Fibroblast of gingiva (primary cell): ENCODE data around the gene NCR2.
"Not testable (repeated sequence)": the region's sequence is repeated elsewhere in the genome, so short reads cannot be mapped to it uniquely, and the experiment has no call there.

Experiments used
- DNase-seq: peaks from one replicate; pipeline ENCODE4 v3.0.0-alpha.2; 2011; ENCODE audit warnings: low read depth

The NCR2 gene, protein sequence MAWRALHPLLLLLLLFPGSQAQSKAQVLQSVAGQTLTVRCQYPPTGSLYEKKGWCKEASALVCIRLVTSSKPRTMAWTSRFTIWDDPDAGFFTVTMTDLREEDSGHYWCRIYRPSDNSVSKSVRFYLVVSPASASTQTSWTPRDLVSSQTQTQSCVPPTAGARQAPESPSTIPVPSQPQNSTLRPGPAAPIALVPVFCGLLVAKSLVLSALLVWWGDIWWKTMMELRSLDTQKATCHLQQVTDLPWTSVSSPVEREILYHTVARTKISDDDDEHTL

DNA sequence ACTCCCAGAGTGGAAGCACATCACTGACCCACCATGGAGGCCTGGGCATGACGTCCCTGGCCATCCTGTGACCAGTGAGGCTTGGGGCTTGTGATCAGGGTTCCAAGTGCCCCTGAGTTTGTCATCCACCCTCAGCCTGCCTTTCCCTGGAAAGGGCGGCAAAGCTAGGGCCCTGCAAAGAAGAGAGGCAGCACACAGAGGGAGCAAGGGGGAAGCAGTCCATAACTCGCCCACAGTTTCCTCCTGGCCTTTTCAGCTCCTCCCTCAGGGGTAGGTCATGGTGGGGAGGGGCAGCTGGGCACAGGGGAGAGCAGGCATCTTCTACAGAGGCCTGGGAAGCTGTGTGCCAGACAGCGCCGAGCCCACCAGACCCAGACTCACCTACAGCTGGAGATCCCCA lies at the start of gene NCR2:
TSS of gene NCR2 (plus strand) at position 313 of the 400 bp plus-strand sequence. CDS start 269 bp downstream, outside the sequence.
- DNase-seq, result no peak

DNA sequence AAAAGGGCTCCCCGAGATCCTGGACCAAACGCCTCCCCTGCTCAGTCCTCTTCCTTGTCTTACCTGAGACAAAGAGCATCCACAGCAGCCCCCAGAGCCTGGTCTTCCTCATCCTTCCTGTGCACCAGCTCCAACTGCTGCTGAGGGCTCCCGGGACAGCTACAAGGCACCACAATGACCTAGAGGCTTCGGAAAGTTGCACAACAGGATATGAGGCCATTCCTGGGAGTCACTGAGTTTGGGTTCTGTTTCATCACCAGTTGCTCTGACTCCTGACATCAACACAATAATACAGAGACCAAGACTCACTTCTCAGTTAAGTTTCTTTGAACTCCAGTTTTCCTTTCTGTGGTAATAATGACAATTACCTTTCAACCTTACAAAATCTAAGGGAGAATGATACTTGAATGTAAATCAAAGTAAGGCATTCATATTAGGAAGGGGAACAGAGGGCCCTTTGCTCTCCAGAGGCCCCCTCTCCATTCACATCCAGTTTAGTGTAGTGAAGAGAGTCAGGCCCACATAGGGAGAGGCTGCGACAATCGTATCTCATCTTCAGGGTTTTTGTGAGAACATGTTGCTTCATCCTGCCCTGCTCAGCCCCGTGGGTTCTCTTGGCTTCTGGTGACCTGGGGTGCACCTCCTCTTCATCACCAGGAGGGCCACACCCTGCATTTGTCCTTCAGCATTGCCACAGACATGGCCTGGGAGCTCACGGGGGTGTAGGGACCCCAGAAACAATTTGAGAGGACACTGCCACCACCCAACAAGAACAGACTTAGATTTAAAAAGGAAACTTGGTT lies 48.7 kb upstream of the NCR2 start, which contains the start of gene TREM1:
TSS of gene TREM1 (minus strand) at position 139 of the 803 bp plus-strand sequence. CDS start at position 112, 27 bp downstream.
- peak; percentile 60 for DNase-seq

DNA sequence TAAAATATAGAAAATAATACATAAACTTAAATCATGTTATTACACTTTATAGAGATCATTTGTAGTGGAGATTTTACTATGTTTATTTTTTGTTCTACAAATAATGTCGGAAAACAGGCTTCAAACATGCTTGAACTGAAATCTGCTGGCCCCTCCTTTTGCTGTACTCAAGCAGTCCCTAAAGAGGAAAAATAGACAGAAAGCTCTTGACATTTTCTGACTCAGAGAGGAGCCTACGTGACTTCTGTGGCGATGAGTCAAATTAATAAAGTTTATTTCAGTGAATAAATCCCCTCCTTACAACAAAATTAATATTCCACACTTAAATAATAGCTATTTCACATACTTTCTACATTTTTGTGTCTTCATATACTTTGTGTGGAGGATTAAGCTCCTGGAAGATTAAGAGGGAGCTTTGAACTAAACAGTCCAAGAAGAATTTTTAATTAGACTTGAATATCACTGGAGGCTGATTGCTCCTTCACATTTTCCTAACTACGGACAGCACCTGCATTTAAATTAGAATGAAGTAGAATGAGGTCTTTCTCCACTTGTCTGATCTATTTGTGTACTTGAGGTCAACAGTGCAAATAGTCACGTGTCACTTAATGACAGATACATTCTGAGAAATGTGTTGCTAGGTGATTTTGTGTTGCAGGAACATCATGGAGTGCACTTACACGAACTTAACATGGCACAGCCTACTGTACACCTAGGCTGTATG lies 47.2 kb upstream of the NCR2 start:
- DNase-seq, result no peak

DNA sequence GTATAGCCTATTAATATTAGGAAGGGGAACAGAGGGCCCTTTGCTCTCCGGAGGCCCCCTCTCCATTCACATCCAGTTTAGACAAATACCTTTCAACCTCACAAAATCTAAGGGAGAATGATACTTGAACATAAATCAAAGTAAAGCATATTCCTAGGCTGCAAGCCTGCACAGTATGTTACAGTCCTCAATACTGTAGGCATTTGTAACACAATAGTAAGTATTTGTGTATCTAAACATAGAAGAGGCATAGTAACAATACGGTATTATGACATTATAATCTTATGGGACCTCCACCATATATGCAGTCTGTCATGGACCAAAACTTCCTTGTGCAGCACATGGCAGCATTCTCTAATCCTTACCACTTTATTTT lies 46.7 kb upstream of the NCR2 start:
- DNase-seq, result no peak

DNA sequence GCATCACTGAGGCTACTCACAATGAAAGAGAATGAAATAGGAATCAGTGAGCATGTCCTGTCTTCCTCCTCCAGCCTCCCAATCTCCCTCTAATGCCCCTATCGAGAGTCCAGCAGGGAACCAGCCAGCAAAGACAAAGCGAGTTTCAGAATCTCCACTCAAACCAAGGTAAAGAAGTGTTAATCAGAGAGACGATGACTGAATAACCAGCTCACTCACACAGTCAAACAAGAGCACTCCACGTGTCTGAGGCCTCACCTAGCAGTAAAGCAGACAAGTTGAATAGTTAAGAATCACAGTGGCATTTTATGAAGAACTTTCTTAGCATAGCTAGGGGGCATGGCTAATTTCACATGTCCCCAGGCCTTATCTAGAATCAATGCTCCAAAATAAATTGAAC lies 45.6 kb upstream of the NCR2 start:
- no peak for DNase-seq

DNA sequence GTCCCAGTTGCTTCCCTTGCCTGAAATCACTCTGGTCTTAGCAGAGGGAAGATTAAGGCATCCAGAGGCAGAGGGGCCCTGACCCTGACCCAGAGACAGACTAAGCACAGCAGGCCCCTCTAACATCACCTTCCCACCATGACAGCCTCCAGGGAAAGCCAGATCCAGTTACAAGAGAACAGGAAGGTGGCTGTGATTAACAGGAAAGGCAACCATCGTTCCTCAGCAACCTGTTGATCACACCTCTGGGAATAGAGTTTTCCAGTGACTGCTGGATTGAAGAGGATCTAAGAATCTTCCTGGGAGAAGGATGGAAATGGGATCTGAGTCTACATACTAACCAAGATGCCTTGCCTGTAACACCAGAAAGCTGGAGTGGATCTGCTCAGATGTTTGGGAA lies 43.7 kb upstream of the NCR2 start:
- no peak for DNase-seq

DNA sequence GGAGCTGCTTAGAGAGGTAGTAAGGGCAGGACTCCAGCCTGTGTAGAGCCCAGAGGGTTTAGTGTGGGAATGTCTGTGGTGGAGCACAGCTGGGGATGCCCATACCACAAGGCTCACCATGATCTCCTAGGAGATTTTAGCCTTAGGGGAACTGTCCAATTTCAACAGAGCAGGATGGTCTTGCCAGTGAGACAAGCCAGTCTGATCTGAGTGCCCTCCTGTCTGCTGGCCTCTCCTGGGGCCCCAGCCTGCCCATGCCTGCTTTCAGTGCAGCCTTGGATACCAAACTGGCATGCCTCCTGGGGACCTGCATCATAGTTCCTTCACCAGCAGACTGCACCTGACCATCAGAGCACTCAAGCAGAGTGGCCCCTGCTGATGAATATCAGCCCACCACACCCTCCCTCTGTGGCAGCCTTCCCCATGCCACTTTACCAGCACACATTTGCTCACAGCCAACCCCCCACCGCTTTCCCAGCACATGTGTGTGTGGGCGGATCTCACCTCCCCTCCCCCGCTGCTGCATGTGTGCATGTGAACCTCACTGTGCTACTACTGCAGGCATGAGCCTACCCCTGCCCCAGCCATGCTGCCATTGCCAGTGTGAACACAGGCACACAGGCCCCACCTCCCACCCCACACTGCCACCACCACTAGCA lies 41.1 kb upstream of the NCR2 start:
- no peak for DNase-seq

DNA sequence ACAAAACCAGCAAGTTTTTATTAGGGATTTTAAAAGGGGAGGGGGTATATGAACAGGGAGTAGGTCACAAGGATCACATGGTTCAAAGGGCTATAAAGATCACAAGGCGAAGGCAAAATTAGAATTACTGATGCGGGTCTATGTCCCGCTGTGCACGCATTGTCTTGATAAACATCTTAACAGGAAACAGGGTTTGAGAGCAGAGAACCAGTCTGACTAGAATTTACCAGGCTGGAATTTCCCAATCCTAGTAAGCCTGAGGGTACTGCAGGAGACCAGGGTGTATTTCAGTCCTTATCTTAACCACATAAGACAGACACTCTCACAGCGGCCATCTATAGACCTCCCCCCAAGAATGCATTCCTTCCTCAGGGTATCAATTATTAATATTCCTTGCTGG lies 38.2 kb upstream of the NCR2 start:
- DNase-seq, result not testable (repeated sequence)

DNA sequence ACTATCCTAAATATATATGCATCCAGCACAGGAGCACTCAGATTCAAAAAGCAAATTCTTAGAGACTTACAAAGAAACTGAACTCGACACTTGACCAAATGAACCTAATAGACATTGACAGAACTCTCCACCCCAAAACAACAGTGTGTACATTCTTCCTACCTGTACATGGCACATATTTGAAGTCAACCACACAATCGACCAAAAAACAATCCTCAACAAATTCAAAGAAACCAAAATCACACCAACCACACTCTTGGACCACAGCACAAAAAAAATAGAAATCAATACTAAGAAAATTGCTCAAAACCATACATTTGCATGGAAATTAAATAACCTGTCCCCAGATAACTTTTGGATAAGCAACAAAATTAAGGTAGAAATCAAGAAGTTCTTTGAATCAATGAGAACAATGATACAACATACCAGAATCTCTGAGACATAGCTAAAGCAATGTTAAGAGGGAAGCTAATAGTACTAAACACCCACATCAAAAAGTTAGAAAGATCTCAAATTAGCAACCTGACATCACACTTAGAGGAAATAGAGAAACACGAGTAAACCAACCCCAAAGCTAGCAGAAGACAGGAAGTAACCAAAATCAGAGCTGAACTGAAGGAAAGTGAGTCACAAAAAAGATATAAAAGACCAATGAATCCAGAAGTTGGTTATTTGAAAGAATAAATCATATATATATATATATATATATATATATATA lies 36.5 kb upstream of the NCR2 start:
- no peak for DNase-seq

DNA sequence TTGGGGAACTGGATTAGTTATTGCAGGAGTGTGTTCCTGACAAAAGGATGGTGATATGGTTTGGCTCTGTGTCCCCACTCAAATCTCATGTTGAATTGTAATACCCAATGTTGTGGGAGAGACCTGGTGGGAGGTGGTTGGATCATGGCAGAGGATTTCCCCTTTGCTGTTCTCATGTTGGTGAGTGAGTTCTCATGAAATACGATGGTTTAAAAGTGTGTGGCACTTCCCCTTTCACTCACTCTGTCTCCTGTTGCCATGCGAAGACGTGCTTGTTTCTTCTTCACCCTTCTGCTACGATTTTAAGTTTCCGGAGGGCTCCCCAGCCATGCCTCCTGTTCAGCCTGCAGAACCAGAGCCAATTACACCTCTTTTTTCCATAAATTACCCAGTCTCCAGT lies 32.8 kb upstream of the NCR2 start:
- DNase-seq, result no peak

DNA sequence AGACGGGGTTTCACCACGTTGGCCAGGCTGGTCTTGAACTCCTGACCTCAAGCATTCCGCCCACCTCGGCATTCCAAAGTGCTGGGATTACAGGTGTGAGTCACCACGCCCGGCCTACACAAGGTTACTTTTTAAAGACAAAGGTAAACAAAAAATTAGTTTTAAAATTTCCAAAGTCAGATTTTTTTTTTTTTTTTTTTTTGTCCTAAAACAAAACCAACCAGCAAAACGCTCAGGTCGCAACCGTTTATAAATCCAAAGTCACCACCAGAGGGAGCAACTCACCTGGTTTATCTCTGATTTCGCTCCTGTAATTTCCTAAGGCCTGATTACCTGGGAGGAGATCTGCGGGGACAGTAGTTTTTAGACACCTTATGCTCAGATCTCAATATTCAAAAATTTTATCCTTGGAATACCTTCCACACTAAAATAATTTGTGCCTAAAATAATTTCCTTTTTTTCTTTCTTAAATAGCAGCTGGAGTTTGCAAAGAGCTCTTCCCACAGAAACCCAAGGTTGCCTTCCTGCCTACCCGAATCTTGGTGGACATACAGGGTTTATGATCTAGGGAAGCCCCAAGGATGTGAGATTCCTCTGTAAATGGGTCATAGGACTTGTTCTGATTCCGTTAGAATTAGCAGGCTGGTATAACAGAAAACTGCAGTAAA lies 29.1 kb upstream of the NCR2 start:
- DNase-seq, result no peak

DNA sequence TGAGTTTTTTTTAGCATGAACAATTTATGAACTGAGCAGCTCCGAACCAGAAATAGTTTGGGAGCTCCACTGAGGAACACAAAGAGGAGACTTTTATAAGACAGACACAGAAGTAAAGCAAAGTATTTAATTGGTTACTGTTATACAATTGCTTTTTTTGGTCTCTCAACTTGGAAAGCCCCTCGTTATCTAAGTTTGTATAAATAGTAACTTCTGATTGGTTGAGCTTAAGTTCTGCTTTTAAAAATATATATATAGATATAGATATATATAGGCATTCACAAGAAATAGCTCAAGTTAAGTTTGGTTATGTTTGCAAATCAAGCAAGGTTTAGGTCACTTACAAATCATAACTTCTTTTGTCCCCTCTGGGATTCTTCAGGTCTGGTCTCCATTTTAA lies 20.2 kb upstream of the NCR2 start:
- DNase-seq, result no peak

DNA sequence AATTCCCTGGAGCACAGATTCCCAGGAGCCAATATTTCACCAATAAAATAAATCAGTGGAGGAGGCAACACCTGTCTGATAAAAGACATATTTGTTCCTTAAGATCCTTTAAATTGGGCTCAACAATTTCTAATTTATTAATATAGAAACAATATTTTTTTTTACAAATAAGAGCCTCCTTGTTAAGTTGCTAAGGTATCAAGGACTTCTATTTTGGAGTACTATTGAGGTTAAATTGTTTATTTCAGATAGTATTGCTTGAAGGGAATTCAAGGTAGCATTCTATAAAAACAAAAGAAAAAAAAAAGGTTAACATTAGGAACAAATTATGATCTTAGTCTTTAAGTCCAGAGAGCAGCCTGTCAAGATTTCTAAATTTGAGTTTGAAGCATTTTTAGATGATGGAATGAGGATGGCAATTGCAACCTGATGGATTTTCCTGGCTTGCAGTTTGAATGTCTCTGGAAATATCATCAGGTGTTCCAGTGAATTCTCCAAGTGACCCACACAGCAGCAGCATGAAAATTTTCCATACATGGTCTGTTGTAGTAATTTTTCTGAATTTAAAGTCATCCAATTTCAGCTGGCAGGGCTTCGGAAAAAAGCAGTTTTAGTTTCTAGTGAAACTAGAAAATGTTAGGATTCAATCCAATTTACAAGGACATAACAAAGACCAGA lies 19.3 kb upstream of the NCR2 start:
- DNase-seq, result no peak

DNA sequence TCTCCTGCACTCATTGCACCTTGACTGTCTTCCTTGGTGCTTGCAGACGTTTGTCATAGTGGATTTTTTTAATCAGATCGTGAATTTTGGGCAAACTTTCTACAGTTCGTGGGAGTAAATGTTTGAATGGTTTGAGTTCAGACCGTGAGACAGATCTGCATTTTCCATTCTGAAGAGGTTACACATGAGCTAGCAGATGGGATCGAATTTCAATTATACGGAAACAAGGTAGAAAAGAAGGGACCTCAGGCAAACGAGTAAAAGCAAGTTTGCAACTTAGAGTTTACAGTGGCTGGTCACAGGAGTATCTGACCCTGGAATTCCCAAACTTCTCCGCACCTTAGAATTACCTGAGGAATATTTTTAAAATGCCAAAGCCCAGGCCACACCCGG lies 17.2 kb upstream of the NCR2 start:
- no peak for DNase-seq

DNA sequence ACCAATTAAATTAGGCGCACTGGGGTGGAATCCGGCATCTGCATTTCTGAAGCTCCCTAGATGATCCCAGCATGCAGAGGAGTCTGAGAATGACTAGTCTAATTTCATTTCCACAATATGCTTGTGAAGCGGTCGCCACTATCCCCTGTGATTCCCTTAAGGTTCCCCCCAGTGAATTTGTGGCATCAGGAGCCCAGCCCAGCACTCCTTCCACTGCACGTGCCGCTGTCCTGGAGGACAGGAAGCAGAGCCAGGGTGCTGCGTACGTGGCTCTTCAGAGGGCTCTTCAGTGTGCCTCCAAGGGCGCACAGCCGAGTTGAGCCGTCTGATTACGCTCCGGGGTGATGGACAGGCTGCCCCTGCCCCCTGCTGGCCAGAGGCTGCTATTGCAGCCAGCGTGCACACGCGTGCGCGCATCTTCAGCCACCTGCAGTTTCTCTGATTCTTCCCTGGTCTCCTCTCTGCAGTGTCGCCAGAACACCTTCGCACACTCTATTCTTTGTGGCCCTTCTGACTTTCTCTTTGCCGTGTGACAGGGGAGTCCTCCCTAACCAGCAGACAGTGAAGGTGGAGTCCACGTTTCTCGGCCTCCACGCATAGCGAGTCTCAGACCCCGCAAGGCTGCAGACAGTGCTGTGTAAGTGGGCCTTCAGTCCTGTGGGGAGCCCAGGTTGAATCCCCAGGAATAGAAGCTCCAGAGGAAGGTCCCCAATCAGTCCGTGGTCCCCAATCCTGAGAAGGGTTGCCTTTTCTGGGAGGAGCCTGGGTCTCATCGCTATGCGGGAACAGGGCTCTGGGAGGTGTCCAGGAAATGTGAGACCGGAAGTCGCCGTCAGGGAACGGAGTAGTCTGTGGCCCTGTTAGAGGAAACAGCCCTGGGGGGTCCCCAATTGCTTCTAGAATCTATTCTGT lies 16.5 kb upstream of the NCR2 start:
- peak; percentile 66 for DNase-seq

DNA sequence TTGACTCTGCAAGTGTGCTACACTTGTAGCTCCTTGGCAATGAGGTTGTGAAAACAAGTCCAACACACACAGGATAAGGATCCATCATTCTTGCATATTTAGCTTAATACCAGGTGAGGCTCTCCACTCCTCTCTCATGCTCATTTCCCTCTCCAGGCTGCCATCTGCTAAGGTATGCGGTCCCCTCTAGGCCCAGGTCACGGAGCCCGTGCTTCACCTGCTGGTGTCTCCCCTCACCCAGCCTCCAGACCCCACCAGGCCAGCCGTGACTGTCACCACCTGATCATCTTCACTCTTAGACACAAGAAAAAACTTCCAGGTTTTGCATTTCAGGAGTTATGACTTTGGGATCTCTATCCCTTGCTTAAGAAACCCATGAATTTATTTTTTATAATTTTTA lies 14.2 kb upstream of the NCR2 start:
- DNase-seq, result no peak

DNA sequence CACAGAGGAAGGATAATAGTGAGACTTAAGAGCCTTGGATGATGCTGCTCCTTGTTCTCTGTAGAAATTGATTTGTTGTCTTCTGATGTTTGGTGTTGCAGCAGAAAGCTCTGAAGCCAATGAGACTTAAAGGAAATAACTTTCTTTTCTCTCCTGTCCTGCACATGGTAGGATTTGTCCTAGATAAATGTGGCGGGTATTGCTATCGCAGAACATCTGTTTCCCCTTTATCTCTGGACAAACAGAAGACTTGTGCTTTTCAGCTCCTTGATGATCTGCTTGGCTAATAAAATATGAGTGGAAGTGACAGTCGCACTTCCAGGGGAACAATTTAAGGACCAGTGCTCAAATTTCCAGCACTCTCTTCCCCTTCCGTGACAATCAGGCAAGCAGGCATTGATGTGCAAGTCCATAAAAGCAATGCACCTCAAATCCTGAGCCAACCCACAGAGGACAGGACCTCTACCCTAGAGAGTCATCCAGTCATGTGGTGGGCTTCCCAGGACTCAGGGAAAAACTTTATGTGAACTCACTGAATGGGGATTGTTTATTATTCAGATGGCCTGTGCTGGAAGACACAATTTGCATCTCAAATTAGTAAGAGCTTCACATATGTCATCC lies 9.9 kb upstream of the NCR2 start:
- no peak for DNase-seq

DNA sequence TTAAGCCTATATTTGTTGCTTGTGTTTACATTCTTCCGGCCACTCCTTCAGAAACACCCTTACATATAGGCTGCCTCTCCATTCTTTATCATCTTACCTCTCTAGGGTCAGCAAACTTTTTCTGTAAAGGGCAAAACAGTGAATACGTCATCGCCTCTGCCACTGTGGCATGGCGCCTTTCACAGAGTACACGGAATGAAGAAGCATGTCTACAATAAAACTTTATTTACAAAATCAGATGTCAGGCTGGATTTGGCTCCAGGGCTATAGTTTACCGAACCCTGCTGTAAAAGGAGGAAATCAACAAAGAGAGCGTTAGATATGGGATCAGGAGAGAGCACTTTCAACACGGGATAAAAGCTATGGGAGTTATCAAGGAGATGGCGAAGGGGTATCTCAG lies 9.3 kb upstream of the NCR2 start:
- DNase-seq, result no peak

DNA sequence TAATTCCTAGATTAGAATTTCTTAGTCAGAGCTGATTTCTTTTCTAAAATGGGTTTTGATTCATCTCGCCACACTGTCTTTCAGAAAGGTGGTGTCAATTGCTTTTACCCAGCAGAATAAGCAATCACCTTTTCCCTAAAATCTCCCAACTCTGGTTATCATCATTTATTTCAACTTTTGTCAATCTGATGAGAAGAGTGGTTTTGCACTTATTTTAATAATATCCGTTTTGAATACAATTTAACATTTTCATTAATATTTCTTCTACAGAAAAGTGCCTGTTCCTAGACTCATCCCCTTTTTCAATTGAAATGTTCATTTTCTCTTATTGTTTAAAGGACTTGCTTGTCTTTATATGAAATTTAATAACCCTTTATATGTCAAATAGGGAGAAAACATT lies 8.2 kb upstream of the NCR2 start:
- DNase-seq, result no peak
